Upper lobe of right lung (tissue), 1 donor: Measurements from ENCODE around the gene LHCGR. TPM values are rescaled to one million over a fixed set of nuclear protein-coding genes. Genes with fewer than 3 reads are reported as not detected.

Experiments used
- ATAC-seq: fragments of 200-7000 bp; cut with Tn5 transposase; one replicate; pipeline ENCODE4 v1.9.1; 2020; ENCODE audit warnings: mild to moderate bottlenecking, moderate library complexity
- DNase-seq: peaks from one replicate; pipeline ENCODE4 v3.0.0-alpha.2; 2020
- H3K27ac ChIP-seq: fragments of 200-600 bp; one replicate; pipeline ENCODE4 v1.8.0; 2022
- H3K27me3 ChIP-seq: fragments of 200-600 bp; one replicate; pipeline ENCODE4 v1.8.0; 2022; ENCODE audit warnings: mild to moderate bottlenecking
- H3K36me3 ChIP-seq: fragments of 200-600 bp; one replicate; pipeline ENCODE4 v1.8.0; 2022
- H3K4me1 ChIP-seq: fragments of 200-600 bp; one replicate; pipeline ENCODE4 v1.8.0; 2022
- H3K4me3 ChIP-seq: fragments of 200-600 bp; one replicate; pipeline ENCODE4 v1.8.0; 2022; ENCODE audit warnings: mild to moderate bottlenecking
- H3K9me3 ChIP-seq: fragments of 200-600 bp; one replicate; pipeline ENCODE4 v1.8.0; 2022
- intact Hi-C: fragments of 100-400 bp; cut with DNase I; formaldehyde crosslinking; loops from one replicate; pipeline ENCODE4 v1.11.0; 2022
- total RNA-seq: library from RNA; stranded (reverse); fragmentation: NEBNext Ultra II Directional; extraction: Animal tissue kit (Norgen Biotek cat#: 25700); gene quantifications from one replicate; pipeline ENCODE4 v1.2.1, GENCODE V29; 2021
- TF ChIP-seq, protein P1 (sequence below): fragments of 200-600 bp; IDR thresholded peaks from one replicate; pipeline ENCODE4 v1.8.0; 2022; ENCODE audit warnings: antibody characterized with exemption
- donor health status: DM: no; HTN: yes; CAD: no; lungs with severe emphysema.

Gene LHCGR
- total RNA-seq, 1 donor from 2014 or later: not detected

DNA sequence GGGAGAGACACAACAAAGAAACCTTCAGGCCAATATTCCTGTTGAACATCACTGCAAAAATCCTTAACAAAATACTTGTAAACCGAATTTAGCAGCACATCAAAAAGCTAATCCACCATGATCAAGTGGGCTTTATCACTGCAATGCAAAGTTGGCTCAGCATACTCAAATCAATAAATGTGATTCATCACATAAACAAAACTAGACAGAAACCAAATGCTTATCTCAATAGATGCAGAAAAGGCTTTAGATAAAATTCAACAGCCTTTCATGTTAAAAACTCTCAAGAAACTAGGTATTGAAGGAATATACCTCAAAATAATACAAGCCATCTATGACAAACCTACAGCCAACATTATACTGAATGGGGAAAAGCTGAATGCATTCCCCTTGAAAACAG lies 117.3 kb downstream of the LHCGR start:
- Histone ChIP-seq H3K4me1 (no peaks in the 10 kb centered on the region), H3K9me3 (no peaks in the 10 kb centered on the region), H3K4me3 (no peak overlapping the region), H3K27me3 (no peaks in the 10 kb centered on the region), H3K36me3 (no peaks in the 10 kb centered on the region), H3K27ac (no peak overlapping the region)
- ATAC-seq (no peak), DNase-seq (no peak)
- TF ChIP-seq, protein P1, sequence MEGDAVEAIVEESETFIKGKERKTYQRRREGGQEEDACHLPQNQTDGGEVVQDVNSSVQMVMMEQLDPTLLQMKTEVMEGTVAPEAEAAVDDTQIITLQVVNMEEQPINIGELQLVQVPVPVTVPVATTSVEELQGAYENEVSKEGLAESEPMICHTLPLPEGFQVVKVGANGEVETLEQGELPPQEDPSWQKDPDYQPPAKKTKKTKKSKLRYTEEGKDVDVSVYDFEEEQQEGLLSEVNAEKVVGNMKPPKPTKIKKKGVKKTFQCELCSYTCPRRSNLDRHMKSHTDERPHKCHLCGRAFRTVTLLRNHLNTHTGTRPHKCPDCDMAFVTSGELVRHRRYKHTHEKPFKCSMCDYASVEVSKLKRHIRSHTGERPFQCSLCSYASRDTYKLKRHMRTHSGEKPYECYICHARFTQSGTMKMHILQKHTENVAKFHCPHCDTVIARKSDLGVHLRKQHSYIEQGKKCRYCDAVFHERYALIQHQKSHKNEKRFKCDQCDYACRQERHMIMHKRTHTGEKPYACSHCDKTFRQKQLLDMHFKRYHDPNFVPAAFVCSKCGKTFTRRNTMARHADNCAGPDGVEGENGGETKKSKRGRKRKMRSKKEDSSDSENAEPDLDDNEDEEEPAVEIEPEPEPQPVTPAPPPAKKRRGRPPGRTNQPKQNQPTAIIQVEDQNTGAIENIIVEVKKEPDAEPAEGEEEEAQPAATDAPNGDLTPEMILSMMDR: no peak
- intact Hi-C loops: no loop called here

Other genes starting within 250 kb of the LHCGR start
- gene STON1, start 225.6 kb downstream of the LHCGR start, total RNA-seq: 35.2 TPM
- not detected for gene GTF2A1L, start 137.9 kb downstream of the LHCGR start, total RNA-seq